Epidermal melanocyte (primary cell): ENCODE data around the gene TNNI2.
"Not testable (repeated sequence)": the region's sequence is repeated elsewhere in the genome, so short reads cannot be mapped to it uniquely, and the experiment has no call there.

Experiments used
- DNase-seq: peaks from one replicate; pipeline ENCODE4 v3.0.0; 2011; ENCODE audit warnings: low spot score; ENCODE audit not compliant: insufficient read length

TNNI2 gene

DNA sequence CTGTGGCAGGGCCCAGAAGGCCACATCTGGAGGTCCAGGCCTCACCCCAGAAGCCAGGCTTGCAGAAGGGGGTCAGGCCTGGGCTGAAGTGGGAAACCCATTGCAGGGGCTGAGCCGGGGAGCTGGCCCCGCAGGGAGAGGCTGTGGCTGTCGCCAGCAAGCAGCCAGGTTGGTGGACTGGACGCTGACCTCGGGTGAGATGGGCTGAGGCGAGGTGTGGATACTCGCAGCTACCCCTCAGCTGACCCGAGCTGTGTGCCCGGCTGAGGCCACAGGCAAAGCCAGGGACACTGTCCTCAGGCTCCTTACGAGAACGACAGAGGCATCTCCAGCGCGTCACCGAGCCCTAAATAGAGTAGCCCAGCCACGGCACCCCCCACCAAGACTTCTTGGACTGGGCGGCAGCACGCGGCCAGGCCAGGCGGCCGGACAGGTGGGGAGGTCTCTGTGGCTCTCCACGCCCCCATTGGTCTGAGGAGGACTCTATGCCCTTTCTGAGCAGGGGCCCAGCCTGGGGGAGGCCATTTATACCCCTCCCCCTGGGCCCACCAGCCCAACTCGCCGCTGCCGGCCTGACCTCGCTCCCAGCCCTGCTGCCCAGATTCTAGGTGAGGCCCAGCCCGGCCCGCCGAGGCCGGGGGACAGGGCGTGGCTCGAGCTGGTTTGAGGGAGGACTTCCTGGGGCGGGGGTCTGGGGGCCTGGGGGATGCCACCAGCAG is at the start of gene TNNI2:
Gene TNNI2, plus strand, starts transcription at position 556 of the 719 bp plus-strand sequence. CDS start 716 bp downstream, outside the sequence.
- no peak for DNase-seq

GRCh38 chr11:1791912-1792311 is 46.9 kb upstream of the TNNI2 start:
- no peak for DNase-seq

- no peak for DNase-seq
Observed at GRCh38 chr11:1792461-1792860, 46.3 kb upstream of the TNNI2 start.

DNA sequence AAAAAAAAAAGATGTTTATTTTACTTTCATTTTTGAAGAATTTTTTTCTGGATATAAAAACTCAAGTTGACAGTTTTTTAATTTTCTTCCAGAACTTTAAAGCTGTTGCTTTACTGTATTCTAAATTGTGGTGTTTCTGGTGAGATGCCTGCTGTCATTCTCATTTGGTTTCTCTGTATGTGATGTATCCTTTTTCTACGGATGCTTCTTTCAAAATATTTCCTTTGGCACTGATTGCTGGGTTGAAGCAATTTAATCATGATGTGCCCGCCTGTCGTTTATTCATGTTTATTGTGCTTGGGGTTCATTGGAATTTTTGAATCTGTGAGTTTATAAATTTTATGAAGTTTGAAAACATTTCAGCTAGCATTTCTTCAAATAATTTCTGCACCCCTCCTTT is 45.7 kb upstream of the TNNI2 start:
- DNase-seq, result no peak

GRCh38 chr11:1796413-1797011 is 42.3 kb upstream of the TNNI2 start:
- DNase-seq, result no peak

DNA sequence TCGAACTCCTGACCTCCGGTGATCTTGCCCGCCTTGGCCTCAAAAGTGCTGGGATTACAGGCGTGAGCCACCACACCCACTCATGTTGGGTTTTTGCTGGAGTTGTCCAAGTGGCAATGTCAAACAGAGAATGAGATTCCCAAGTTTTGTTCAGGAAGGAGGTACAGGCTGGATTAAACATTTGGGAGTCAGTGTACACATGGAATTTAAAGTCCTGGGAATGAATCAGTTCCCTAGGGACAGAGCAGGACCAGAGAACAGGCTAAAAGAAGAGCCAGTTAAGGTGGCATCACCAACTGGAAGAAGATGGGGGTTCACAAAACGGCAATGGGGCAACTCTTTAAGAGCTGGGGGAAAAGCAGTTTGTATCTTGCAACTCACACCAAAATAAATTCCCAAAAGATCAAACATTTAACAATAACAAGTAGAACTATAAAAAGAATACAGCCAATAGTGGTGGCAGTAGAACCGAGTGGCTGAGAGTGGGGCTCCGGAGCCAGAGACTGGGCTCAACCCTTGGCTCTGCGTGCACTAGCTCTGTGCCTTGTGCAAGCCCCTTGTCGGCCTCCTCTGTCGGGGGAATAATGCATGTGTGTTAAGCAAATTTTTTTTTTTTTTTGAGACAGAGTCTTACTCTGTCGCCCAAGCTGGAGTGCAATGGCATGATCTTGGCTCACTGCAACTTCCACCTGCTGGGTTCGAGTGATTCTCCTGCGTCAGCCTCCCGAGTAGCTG is 41.2 kb upstream of the TNNI2 start:
- no peak for DNase-seq

GRCh38 chr11:1803246-1803645 is 35.5 kb upstream of the TNNI2 start:
- no peak for DNase-seq

DNA sequence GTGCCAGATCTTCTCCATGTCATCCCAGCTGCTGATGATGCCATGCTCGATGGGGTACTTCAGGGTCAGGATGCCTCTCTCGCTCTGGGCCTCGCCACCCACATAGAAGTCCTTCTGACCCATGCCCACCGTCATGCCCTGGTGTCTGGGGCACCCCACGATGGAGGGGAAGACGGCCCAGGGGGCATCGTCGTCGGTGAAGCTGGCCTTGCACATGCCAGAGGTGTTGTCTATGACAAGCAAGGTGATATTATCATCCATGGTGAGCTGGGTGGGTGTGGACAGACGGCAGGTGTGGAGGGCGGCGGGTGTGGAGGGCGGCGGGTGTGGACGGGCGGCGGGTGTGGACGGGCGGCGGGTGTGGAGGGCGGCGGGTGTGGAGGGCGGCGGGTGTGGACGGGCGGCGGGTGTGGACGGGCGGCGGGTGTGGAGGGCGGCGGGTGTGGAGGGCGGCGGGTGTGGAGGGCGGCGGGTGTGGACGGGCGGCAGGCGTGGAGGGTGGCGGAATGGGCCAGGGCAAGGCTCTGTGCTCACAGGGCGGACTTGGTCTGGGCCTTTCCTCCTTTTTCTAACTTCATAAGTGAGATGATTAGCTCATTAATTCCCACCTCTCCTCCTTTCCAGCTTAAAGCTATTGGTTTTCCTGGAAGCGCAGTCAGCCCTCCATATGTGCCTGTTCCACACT is 34.8 kb upstream of the TNNI2 start:
- DNase-seq, result not testable (repeated sequence)

GRCh38 chr11:1805525-1805924 is 33.3 kb upstream of the TNNI2 start:
- no peak for DNase-seq

DNA sequence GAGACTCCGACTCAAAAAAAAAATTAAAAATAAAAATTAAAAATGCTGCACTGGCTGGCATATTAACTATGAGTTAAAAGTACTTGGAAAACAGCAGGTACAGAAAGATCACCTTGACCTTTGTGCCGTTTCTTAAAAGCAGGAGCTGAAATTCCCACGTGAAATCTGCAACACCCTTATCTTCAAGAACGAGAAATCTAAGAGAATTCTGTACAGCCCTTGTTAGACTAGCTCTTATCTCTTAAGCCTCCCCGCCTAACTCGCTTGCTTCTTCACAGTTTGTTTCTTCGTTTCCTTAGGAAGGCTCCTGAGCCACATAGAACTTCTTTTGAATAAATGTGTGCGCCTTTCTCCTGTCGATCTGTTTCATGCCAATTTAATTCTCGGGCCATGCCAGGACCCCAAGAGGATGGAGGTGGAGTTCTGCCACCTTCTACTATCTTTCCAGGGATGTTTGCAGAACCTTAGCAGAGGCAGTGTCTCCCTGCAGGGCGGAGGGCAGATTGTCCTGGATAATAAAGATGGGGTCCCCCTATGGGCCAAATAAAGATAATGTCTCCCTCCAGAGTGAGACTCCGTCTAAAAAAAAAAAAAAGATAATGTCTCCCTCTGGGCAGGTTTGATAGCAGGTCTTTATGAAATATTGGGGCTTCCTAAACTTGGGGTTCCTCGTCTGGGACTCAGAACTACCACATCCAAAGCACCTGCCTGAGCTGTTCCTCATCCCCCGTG is 31.4 kb upstream of the TNNI2 start:
- DNase-seq, result no peak

GRCh38 chr11:1810761-1811160 is 28.0 kb upstream of the TNNI2 start:
- no peak for DNase-seq

DNA sequence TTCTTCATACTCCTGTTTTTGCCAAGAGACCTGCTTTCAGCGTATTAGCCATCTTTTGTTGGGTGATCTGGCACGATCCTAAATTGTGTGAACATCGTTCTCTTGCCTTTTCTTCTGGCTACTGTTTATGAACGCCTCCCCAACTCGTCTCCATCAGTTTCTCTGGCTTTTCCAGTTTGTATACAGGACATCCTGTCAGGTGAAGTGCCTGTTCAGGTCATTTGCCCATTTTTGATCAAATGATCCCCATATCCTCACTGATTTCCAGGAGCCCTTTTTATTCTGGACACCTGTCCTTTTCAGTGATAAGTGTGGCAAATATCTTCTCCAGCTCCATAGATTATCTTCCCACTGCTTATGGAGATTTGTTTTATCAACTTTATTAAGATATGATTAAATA is 26.5 kb upstream of the TNNI2 start:
- no peak for DNase-seq

DNA sequence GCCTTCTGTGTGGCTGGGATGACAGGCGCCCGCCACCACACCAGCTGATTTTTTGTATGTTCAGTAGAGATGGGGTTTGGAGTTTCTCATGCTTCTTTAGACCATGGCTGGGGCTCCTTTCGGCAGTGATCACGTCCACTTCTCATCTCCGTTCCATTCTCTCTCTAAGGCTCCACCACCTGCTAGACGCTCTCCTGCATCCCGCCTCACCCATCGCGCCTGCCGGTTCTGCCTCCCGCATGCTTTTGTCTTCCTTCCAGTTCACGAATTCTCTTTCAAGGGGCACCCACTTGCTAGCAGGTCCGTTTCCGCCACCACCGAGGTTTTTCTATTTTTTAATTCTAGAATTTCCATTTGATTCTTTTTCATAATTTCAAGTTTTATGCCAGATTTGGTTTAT is 26.0 kb upstream of the TNNI2 start:
- DNase-seq, result no peak

- not testable (repeated sequence) for DNase-seq
Observed at GRCh38 chr11:1813356-1813755, 25.4 kb upstream of the TNNI2 start.

DNA sequence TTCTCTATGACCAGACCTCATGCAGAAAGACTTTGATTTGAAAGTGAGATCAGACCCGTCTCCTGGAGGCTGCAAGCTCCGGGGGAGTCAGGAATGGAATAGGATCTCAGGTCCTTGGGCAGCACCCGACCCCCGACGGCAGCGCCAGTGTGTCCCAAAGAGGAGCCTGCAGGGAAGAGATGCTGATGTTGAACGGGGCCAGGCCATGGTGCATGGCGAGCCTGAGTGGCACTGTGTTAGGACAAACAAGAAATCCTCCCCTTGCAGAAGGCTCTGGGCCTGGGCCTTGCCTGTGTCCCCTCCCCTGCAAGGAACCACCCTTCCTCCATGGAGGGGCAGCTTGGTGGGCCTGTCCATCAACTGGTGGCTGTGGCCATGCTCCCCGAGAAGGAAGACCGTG is 24.1 kb upstream of the TNNI2 start:
- DNase-seq, result no peak

DNA sequence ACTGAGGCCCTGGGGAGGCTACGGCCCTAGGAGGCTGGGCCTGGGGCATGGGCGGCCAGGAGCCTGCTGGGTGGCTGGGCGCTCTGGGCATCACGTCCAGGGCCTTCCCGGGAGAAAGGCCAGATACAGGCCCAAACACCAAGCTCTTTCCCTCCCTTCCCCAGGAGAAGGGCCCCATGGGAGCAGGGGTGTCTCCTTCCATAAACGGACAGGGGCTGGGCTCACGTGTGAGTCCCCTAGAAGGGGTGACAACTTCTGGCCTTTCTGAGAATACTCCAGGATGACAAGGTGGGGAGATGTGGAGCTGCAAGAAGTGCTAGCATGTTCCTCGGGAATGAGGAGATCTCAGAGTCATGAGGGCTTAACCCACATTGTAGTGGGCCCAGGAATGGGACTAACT is 23.5 kb upstream of the TNNI2 start:
- DNase-seq, result no peak

DNA sequence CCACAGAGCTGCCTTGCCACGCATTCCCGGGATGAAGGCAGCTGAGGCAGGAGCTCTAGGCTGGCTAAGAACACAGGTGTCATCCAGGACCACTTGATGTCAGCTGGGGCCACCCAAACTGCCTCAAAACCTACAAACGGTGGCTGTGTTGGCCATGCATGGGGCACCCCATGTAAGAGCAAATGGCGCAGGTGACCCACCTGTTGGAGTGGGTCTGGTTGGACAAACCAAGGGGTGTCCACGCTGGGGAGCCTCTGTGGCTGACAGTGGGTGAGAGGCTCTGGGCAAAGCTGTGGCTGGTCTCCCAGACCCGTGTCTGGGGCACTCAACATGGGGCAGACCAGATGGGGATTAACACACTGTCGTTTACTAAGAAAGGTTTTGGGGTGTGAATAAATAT is 23.0 kb upstream of the TNNI2 start:
- no peak for DNase-seq

DNA sequence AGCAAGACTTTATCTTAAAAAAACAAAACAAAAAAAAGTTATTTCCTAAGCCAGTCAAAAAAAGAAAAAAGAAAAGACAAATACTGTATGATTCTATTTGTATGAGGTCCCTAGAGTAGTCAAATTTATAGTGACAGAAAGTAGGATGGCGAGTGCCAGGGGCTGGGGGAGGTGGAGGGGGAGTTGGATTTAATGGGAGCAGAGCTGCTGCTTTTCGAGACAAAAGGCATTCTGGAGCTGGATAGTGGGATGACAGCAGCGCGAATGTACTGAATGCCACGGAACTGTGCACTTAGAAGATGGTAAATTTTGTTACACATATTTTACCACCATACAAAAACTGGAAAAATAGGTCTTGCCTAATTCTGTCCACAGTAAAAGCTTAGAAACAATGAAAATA is 21.8 kb upstream of the TNNI2 start:
- no peak for DNase-seq

DNA sequence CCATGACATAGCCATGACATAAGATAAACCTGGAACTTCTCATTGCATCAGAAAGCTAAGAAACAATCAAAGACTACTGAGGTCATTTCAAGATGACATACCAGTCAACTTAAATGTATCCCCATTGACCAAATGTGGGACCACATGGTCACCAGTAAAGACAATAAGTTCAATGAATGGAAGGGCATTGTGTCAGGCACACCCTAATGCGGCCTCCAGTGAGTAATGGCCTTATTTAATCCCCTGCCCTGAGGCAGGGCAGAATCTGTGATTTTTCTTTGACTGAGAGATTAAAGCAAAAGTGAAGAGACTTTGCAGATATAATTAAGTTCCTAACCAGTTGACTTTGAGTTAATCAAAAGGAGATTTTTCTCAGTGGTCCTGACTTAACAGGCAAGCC is 21.3 kb upstream of the TNNI2 start:
- DNase-seq, result no peak

GRCh38 chr11:1819074-1819473 is 19.7 kb upstream of the TNNI2 start:
- DNase-seq, result no peak
